Karpas-422 (cell line): Measurements from ENCODE around the gene MCAM. TPM values are rescaled to one million over a fixed set of nuclear protein-coding genes. Genes with fewer than 3 reads are reported as not detected.

ENCODE experiments used
- DNase-seq: peaks from one replicate; pipeline ENCODE4 v3.0.0-alpha.2; 2015
- H2AFZ ChIP-seq: fragments of 200-600 bp; sonication (generic); 2 replicates; pipeline ENCODE4 v1.6.1; 2014; ENCODE audit warnings: antibody characterized with exemption, low read length, mixed read lengths
- H3K27ac ChIP-seq: fragments of 200-600 bp; sonication (generic); 2 replicates; pipeline ENCODE4 v1.5.1; 2014; ENCODE audit warnings: mild to moderate bottlenecking, low read length, moderate library complexity
- H3K27me3 ChIP-seq: fragments of 200-600 bp; sonication (generic); 2 replicates; pipeline ENCODE4 v1.6.1; 2014; ENCODE audit warnings: low read length, mixed read lengths
- H3K36me3 ChIP-seq: fragments of 200-600 bp; sonication (generic); 2 replicates; pipeline ENCODE4 v1.6.1; 2014; ENCODE audit warnings: low read length, mixed read lengths; ENCODE audit not compliant: insufficient read depth
- H3K4me1 ChIP-seq: fragments of 200-600 bp; sonication (generic); 2 replicates; pipeline ENCODE4 v1.6.1; 2014; ENCODE audit warnings: mild to moderate bottlenecking, low read length, mixed read lengths
- H3K4me2 ChIP-seq: fragments of 200-600 bp; sonication (generic); 2 replicates; pipeline ENCODE4 v1.6.1; 2014; ENCODE audit warnings: low read length, low read depth, mild to moderate bottlenecking; ENCODE audit not compliant: poor library complexity, severe bottlenecking
- H3K4me3 ChIP-seq: fragments of 200-600 bp; sonication (generic); 2 replicates; pipeline ENCODE4 v1.5.1; 2014; ENCODE audit warnings: mild to moderate bottlenecking, antibody characterized with exemption, low read length, mixed read lengths
- H3K79me2 ChIP-seq: fragments of 200-600 bp; sonication (generic); 2 replicates; pipeline ENCODE4 v1.6.1; 2014; ENCODE audit warnings: mild to moderate bottlenecking, low read length, mixed read lengths
- H3K9ac ChIP-seq: fragments of 200-600 bp; sonication (generic); 2 replicates; pipeline ENCODE4 v1.6.0; 2014; ENCODE audit warnings: low read length
- H3K9me2 ChIP-seq: fragments of 200-600 bp; sonication (generic), shearing (Covaris generic); replicated peaks from 2 replicates; pipeline ENCODE4 v1.6.0; 2014; ENCODE audit warnings: mild to moderate bottlenecking, low read length, moderate library complexity; ENCODE audit not compliant: insufficient read depth
- H3K9me3 ChIP-seq: fragments of 300-700, 200-600 bp; sonication (generic); 2 replicates; pipeline ENCODE4 v1.6.1; 2014; ENCODE audit warnings: low read length, mixed read lengths
- H4K20me1 ChIP-seq: fragments of 200-600 bp; sonication (generic); 2 replicates; pipeline ENCODE4 v1.6.1; 2014; ENCODE audit warnings: mild to moderate bottlenecking, antibody characterized with exemption, low read length, low read depth; ENCODE audit not compliant: insufficient read depth
- total RNA-seq: library from RNA; depleted of rRNA; stranded (reverse); fragments of >200 nt; shearing (Covaris generic); gene quantifications from 2 replicates; pipeline ENCODE4 v1.2.3, GENCODE V29; 2014; ENCODE audit warnings: low replicate concordance

The MCAM gene
- total RNA-seq, 1 experiment from 2014 or later: 2.0 TPM

DNA sequence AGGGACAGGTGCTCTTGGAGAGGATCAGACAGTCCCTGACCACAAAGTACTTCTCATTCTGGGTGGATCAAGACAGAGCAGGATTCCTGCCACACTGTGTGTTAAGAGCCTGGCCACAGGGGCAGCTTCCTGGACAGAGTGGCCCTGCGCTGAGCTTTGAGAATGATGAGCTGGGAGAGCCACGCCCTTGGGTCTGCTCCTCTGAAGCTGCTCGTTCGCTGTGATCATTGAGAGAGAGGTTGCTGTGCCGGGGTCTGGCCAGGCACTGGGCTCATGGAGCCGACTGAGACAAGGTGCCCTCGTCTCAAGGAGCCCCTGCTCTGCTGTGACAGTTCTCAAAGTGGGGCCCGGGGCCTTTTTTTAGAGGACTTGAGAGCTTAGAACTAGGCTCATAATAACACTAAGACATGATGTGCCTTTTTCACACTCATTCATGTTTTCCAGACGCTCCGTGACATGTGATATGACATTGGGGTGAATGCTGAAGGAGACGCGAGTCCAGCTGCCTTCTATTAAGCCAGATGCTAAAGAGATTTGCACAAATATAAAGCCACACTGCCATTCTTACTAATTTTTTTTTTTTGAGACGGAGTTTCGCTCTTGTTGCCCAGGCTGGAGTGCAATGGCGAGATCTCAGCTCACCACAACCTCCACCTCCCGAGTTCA, 31.1 kb upstream of the MCAM start:
- no peaks in the 10 kb centered on the region for H3K27me3 ChIP-seq
- H3K36me3 ChIP-seq: no peaks in the 10 kb centered on the region
- H2AFZ ChIP-seq: no peak overlapping the region
- peaks cover 10% of the 10 kb centered on the region for H3K4me1 ChIP-seq
- DNase-seq: no peak
- H3K9me2 ChIP-seq: no peaks in the 10 kb centered on the region
- H4K20me1 ChIP-seq: no peaks in the 10 kb centered on the region
- H3K4me3 ChIP-seq: no peak overlapping the region
- H3K27ac ChIP-seq: no peak overlapping the region
- no peak overlapping the region for H3K4me2 ChIP-seq
- no peak overlapping the region for H3K9ac ChIP-seq
- no peaks in the 10 kb centered on the region for H3K9me3 ChIP-seq
- no peaks in the 10 kb centered on the region for H3K79me2 ChIP-seq

DNA sequence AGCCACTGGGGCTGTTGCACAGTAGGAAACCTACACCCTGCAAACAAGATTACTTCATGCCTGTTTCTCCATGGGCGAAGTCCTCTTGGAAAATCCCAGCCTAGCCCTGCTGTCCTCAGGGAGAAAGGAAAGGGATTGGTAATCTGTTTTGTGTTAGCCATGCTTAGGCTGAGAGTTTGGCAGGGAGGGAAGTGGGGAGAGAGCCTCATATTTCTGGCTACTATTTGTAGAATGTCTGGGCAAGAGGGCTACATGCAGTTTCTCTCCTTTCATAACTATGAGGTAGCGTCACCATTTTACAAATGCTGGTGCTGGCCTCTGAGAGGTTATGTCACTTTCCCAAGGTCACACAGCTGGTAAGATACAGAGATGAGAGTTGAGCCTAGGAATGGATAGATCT, 30.3 kb upstream of the MCAM start:
- H3K9me2 ChIP-seq: no peaks in the 10 kb centered on the region
- H3K9me3 ChIP-seq: no peaks in the 10 kb centered on the region
- no peak overlapping the region for H3K4me2 ChIP-seq
- peaks cover 5% of the 10 kb centered on the region for H3K4me1 ChIP-seq
- no peak overlapping the region for H2AFZ ChIP-seq
- H3K27me3 ChIP-seq: no peaks in the 10 kb centered on the region
- no peaks in the 10 kb centered on the region for H3K36me3 ChIP-seq
- no peak overlapping the region for H3K9ac ChIP-seq
- no peak overlapping the region for H3K4me3 ChIP-seq
- H3K79me2 ChIP-seq: no peaks in the 10 kb centered on the region
- H4K20me1 ChIP-seq: no peaks in the 10 kb centered on the region
- no peak overlapping the region for H3K27ac ChIP-seq
- DNase-seq: no peak

GRCh38 chr11:119346605-119347004, 29.7 kb upstream of the MCAM start, which contains the start of gene MFRP:
Gene MFRP (minus strand): TSS chr11:119346705. CDS start chr11:119346513, 192 bp downstream.
- Histone ChIP-seq H3K27ac (no peak within 1 kb of the TSS), H3K4me1 (peaks cover under 1% of the 10 kb centered on the region; the same call in 1 of the 2 replicates), H3K27me3 (no peaks in the 10 kb centered on the region), H3K9me3 (no peaks in the 10 kb centered on the region), H2AFZ (no peak within 1 kb of the TSS), H3K4me3 (no peak within 1 kb of the TSS), H3K9ac (no peak within 1 kb of the TSS), H3K4me2 (no peak within 1 kb of the TSS), H3K9me2 (no peaks in the 10 kb centered on the region), H4K20me1 (no peaks in the 10 kb centered on the region), H3K79me2 (no peaks in the 10 kb centered on the region), H3K36me3 (no peaks in the 10 kb centered on the region)
- no peak for DNase-seq

GRCh38 chr11:119345685-119346084, 28.8 kb upstream of the MCAM start:
- H3K9me3 ChIP-seq: no peaks in the 10 kb centered on the region
- no peak overlapping the region for H3K4me3 ChIP-seq
- H3K27ac ChIP-seq: no peak overlapping the region
- H3K4me2 ChIP-seq: no peak overlapping the region
- no peak overlapping the region for H2AFZ ChIP-seq
- H3K4me1 ChIP-seq: no peaks in the 10 kb centered on the region
- H3K36me3 ChIP-seq: no peaks in the 10 kb centered on the region
- H4K20me1 ChIP-seq: no peaks in the 10 kb centered on the region
- H3K27me3 ChIP-seq: no peaks in the 10 kb centered on the region
- H3K79me2 ChIP-seq: no peaks in the 10 kb centered on the region
- DNase-seq: no peak
- H3K9ac ChIP-seq: no peak overlapping the region
- no peaks in the 10 kb centered on the region for H3K9me2 ChIP-seq

- H3K4me2 ChIP-seq: no peak overlapping the region
- H2AFZ ChIP-seq: no peak overlapping the region
- H3K9me3 ChIP-seq: no peaks in the 10 kb centered on the region
- no peak overlapping the region for H3K4me3 ChIP-seq
- DNase-seq: no peak
- H3K9ac ChIP-seq: no peak overlapping the region
- H3K27ac ChIP-seq: no peak overlapping the region
- H3K4me1 ChIP-seq: no peaks in the 10 kb centered on the region
- no peaks in the 10 kb centered on the region for H3K79me2 ChIP-seq
- no peaks in the 10 kb centered on the region for H3K36me3 ChIP-seq
- no peaks in the 10 kb centered on the region for H4K20me1 ChIP-seq
- H3K9me2 ChIP-seq: no peaks in the 10 kb centered on the region
- no peaks in the 10 kb centered on the region for H3K27me3 ChIP-seq
Measured at GRCh38 chr11:119344291-119345010, 27.5 kb upstream of the MCAM start.

- Histone ChIP-seq H4K20me1 (no peaks in the 10 kb centered on the region), H3K79me2 (no peaks in the 10 kb centered on the region), H3K36me3 (no peaks in the 10 kb centered on the region), H3K9me3 (no peaks in the 10 kb centered on the region), H3K4me3 (no peak overlapping the region), H3K4me1 (no peaks in the 10 kb centered on the region; the same call in 1 of the 2 replicates), H2AFZ (no peak overlapping the region), H3K9ac (no peak overlapping the region), H3K27ac (no peak overlapping the region), H3K4me2 (no peak overlapping the region), H3K27me3 (no peaks in the 10 kb centered on the region), H3K9me2 (no peaks in the 10 kb centered on the region)
- DNase-seq: no peak
Measured at GRCh38 chr11:119343726-119344125, 26.8 kb upstream of the MCAM start.

- no peak overlapping the region for H2AFZ ChIP-seq
- H3K9me2 ChIP-seq: no peaks in the 10 kb centered on the region
- H4K20me1 ChIP-seq: no peaks in the 10 kb centered on the region
- no peak overlapping the region for H3K4me2 ChIP-seq
- no peaks in the 10 kb centered on the region for H3K36me3 ChIP-seq
- no peaks in the 10 kb centered on the region for H3K79me2 ChIP-seq
- no peak overlapping the region for H3K9ac ChIP-seq
- no peak overlapping the region for H3K27ac ChIP-seq
- H3K27me3 ChIP-seq: no peaks in the 10 kb centered on the region
- no peak overlapping the region for H3K4me3 ChIP-seq
- DNase-seq: no peak
- peaks cover 9% of the 10 kb centered on the region for H3K4me1 ChIP-seq
- no peaks in the 10 kb centered on the region for H3K9me3 ChIP-seq
Measured at GRCh38 chr11:119342362-119343130, 25.6 kb upstream of the MCAM start.

GRCh38 chr11:119342023-119342300, 25.0 kb upstream of the MCAM start:
- Histone ChIP-seq H3K27ac (no peak overlapping the region), H3K27me3 (no peaks in the 10 kb centered on the region), H3K9me2 (no peaks in the 10 kb centered on the region), H3K4me2 (no peak overlapping the region), H3K36me3 (no peaks in the 10 kb centered on the region), H3K4me1 (peaks cover 9% of the 10 kb centered on the region), H3K4me3 (no peak overlapping the region), H3K9ac (no peak overlapping the region), H3K9me3 (no peaks in the 10 kb centered on the region), H3K79me2 (no peaks in the 10 kb centered on the region), H4K20me1 (no peaks in the 10 kb centered on the region), H2AFZ (no peak overlapping the region)
- DNase-seq: no peak
